ENCODE results near the gene KCNN3. TPM values are rescaled to one million over a fixed set of nuclear protein-coding genes. Genes with fewer than 3 reads are reported as not detected.

The KCNN3 gene
- total RNA-seq, 4 donors from 2014 or later: 3.6 to 17.0 (median 12.4) TPM

GRCh38 chr1:154729031-154729442, 141.0 kb downstream of the KCNN3 start:
- intact Hi-C loops (cut with DNase I): no loop called here
- H3K4me1 ChIP-seq: peaks cover 39 to 82% (median 80%) of the 10 kb centered on the region in 4 donors
- no peak for DNase-seq (ENCODE audit: extremely low spot score)
- no peaks in the 10 kb centered on the region for H3K36me3 ChIP-seq
- TF ChIP-seq POLR2AphosphoS5 (IDR thresholded peaks at IDR 0.05): no peak
- TF ChIP-seq CTCF (IDR thresholded peaks at IDR 0.05): no peak
- TF ChIP-seq POLR2A (IDR thresholded peaks at IDR 0.05; ENCODE audit: low read depth): no peak
- TF ChIP-seq EP300 (IDR thresholded peaks at IDR 0.05): no peak
- no peaks in the 10 kb centered on the region for H3K27me3 ChIP-seq
- H3K27ac ChIP-seq (replicated peaks in 1 of 4): peak overlapping the region; percentile 49 to 85 (median 74)
- no peak overlapping the region for H3K4me3 ChIP-seq
- 49% methylated on average over 6 of the region's 6 CpGs for WGBS
- no peaks in the 10 kb centered on the region for H3K9me3 ChIP-seq

- WGBS: 81% methylated on average over 11 of the region's 13 CpGs
- Histone ChIP-seq H3K9me3 (no peaks in the 10 kb centered on the region), H3K27me3 (no peaks in the 10 kb centered on the region), H3K36me3 (no peaks in the 10 kb centered on the region), H3K27ac (replicated peaks in 1 of 4) (peak overlapping the region; percentile 0 to 85 (median 16)), H3K4me1 (peaks cover 35 to 81% (median 75%) of the 10 kb centered on the region in 4 donors), H3K4me3 (no peak overlapping the region)
- TF ChIP-seq CTCF (IDR thresholded peaks at IDR 0.05): no peak
- TF ChIP-seq POLR2AphosphoS5 (IDR thresholded peaks at IDR 0.05): no peak
- no peak for TF ChIP-seq POLR2A (IDR thresholded peaks at IDR 0.05; ENCODE audit: low read depth)
- no peak for TF ChIP-seq EP300 (IDR thresholded peaks at IDR 0.05)
- intact Hi-C loops (cut with DNase I): no loop called here
- DNase-seq (ENCODE audit: extremely low spot score): no peak
Observed at GRCh38 chr1:154726896-154727753, 143.0 kb downstream of the KCNN3 start.

- Histone ChIP-seq H3K36me3 (no peaks in the 10 kb centered on the region), H3K4me1 (peaks cover 28 to 75% (median 68%) of the 10 kb centered on the region in 4 donors), H3K27me3 (no peaks in the 10 kb centered on the region), H3K9me3 (no peaks in the 10 kb centered on the region), H3K4me3 (no peak overlapping the region), H3K27ac (replicated peaks in 1 of 4) (peak overlapping the region in 3 of 4 donors; percentile 18 to 85 (median 24))
- 66% methylated on average over 6 of the region's 10 CpGs for WGBS
- TF ChIP-seq POLR2AphosphoS5 (IDR thresholded peaks at IDR 0.05) (no peak), EP300 (IDR thresholded peaks at IDR 0.05) (no peak), POLR2A (IDR thresholded peaks at IDR 0.05; ENCODE audit: low read depth) (no peak), CTCF (IDR thresholded peaks at IDR 0.05) (no peak)
- intact Hi-C loops (cut with DNase I): no loop called here
- DNase-seq (ENCODE audit: extremely low spot score): no peak
Observed at GRCh38 chr1:154726443-154726842, 143.6 kb downstream of the KCNN3 start.

GRCh38 chr1:154725865-154726264, 144.2 kb downstream of the KCNN3 start:
- H3K36me3 ChIP-seq: no peaks in the 10 kb centered on the region
- no peak for TF ChIP-seq POLR2AphosphoS5 (IDR thresholded peaks at IDR 0.05)
- TF ChIP-seq EP300 (IDR thresholded peaks at IDR 0.05): no peak
- TF ChIP-seq CTCF (IDR thresholded peaks at IDR 0.05): no peak
- TF ChIP-seq POLR2A (IDR thresholded peaks at IDR 0.05; ENCODE audit: low read depth): no peak
- H3K27ac ChIP-seq (replicated peaks in 1 of 4): peak overlapping the region in 1 of 4 donors; percentile 85
- DNase-seq (ENCODE audit: extremely low spot score): no peak
- WGBS: 84% methylated on average over 5 of the region's 10 CpGs
- no peaks in the 10 kb centered on the region for H3K9me3 ChIP-seq
- peaks cover 22 to 69% (median 62%) of the 10 kb centered on the region in 4 donors for H3K4me1 ChIP-seq
- no peak overlapping the region for H3K4me3 ChIP-seq
- no peaks in the 10 kb centered on the region for H3K27me3 ChIP-seq
- intact Hi-C loops (cut with DNase I): no loop called here

Data from esophagus muscularis mucosa (tissue), 4 donors.